Upper lobe of left lung (tissue), 4 donors: ENCODE measurements around the gene MEIS1.

Experiments
- EP300 ChIP-seq, 4 donors: sonication (generic); formaldehyde crosslinking; IDR thresholded peaks; one replicate each; pipeline ENCODE4 v1.5.1; 2017; ENCODE audit warnings: antibody characterized with exemption in 4 of 4, control low read depth in 2 of 4
- POLR2A ChIP-seq, 4 donors: fragments of 450-650 bp; IDR thresholded peaks; one replicate each; pipeline ENCODE4 v1.5.1; 2016 to 2017; ENCODE audit warnings: antibody characterized with exemption in 4 of 4, mild to moderate bottlenecking in 2 of 4
- POLR2AphosphoS5 ChIP-seq, 2 donors: sonication (generic); formaldehyde crosslinking; IDR thresholded peaks; one replicate each; pipeline ENCODE4 v1.5.1; 2017; ENCODE audit warnings: antibody characterized with exemption in 2 of 2
- TF ChIP-seq, protein P1 (sequence below), 6 experiments: fragments of 450-650 bp in 4 of 6; fragments of 200-600 bp in 2 of 6; sonication (generic) in 2 of 6; IDR thresholded peaks; one replicate each; pipeline ENCODE4 v1.5.1; 2016 to 2019; ENCODE audit warnings: antibody characterized with exemption in 6 of 6

DNA sequence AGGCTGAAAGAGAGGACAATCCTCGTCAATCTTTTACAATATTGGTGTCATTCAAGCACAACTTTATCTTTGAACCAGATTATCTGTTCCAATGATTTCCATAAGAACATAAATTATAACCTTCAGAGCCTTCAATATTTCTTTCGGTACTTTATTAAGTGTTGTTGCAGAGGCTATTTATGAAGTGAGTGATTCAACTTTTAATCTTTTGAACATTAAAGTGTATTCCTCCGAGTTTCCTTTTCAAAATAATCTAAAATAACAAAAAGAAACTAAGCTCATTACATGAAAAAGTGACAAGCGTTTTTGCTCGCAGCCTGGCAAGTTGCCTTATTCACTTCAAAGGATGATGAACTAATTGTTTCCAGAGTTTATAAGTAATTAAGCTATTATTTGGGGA, 149.0 kb downstream of the MEIS1 start:
- TF ChIP-seq, protein P1, sequence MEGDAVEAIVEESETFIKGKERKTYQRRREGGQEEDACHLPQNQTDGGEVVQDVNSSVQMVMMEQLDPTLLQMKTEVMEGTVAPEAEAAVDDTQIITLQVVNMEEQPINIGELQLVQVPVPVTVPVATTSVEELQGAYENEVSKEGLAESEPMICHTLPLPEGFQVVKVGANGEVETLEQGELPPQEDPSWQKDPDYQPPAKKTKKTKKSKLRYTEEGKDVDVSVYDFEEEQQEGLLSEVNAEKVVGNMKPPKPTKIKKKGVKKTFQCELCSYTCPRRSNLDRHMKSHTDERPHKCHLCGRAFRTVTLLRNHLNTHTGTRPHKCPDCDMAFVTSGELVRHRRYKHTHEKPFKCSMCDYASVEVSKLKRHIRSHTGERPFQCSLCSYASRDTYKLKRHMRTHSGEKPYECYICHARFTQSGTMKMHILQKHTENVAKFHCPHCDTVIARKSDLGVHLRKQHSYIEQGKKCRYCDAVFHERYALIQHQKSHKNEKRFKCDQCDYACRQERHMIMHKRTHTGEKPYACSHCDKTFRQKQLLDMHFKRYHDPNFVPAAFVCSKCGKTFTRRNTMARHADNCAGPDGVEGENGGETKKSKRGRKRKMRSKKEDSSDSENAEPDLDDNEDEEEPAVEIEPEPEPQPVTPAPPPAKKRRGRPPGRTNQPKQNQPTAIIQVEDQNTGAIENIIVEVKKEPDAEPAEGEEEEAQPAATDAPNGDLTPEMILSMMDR (IDR thresholded peaks at IDR 0.05), result no peak
- TF ChIP-seq POLR2A (IDR thresholded peaks at IDR 0.05) (no peak), EP300 (IDR thresholded peaks at IDR 0.05) (no peak), POLR2AphosphoS5 (IDR thresholded peaks at IDR 0.05) (no peak)
